Astrocyte (in vitro differentiated cells and primary cell): ENCODE results near the gene LMOD3. TPM values are rescaled to one million over a fixed set of nuclear protein-coding genes. Genes with fewer than 3 reads are reported as not detected.

Experiments
- DNase-seq: peaks from one replicate; pipeline ENCODE4 v3.0.0-alpha.2; 2010; ENCODE audit warnings: low read depth
- FAIRE-seq: peaks from 2 replicates; lab custom pipeline; 2011; peaks lifted over from hg19 to GRCh38; lab: Jason Lieb, UNC
- H2AFZ ChIP-seq: 2 replicates; pipeline ENCODE4 v1.6.0; 2012; ENCODE audit warnings: low read depth, low read length, inconsistent platforms
- H3K27ac ChIP-seq: 2 replicates; pipeline ENCODE4 v1.5.1; 2011; ENCODE audit warnings: low read depth, low read length, inconsistent platforms
- H3K27me3 ChIP-seq: 2 replicates; pipeline ENCODE4 v1.6.0; 2011; ENCODE audit warnings: low read length, inconsistent platforms; ENCODE audit not compliant: insufficient read depth
- H3K36me3 ChIP-seq: 2 replicates; pipeline ENCODE4 v1.5.1; 2011; ENCODE audit warnings: low read length, inconsistent platforms; ENCODE audit not compliant: insufficient read depth
- H3K4me1 ChIP-seq: 2 replicates; pipeline ENCODE4 v1.5.1; 2011; ENCODE audit warnings: low read length, inconsistent platforms; ENCODE audit not compliant: insufficient read depth
- H3K4me2 ChIP-seq: 2 replicates; pipeline ENCODE4 v1.6.0; 2012; ENCODE audit warnings: low read length, inconsistent platforms
- H3K4me3 ChIP-seq: 2 replicates; pipeline ENCODE4 v1.5.1; 2011; ENCODE audit warnings: low read depth, mild to moderate bottlenecking, low read length, inconsistent platforms; ENCODE audit not compliant: insufficient read depth
- H3K79me2 ChIP-seq: 2 replicates; pipeline ENCODE4 v1.6.0; 2012; ENCODE audit warnings: mild to moderate bottlenecking, low read length, inconsistent platforms; ENCODE audit not compliant: insufficient read depth
- H3K9ac ChIP-seq: 2 replicates; pipeline ENCODE4 v1.6.0; 2012; ENCODE audit warnings: mild to moderate bottlenecking, low read length, inconsistent platforms
- H3K9me3 ChIP-seq: 2 replicates; pipeline ENCODE4 v1.5.1; 2012; ENCODE audit warnings: low read depth, mild to moderate bottlenecking, low read length, inconsistent platforms; ENCODE audit not compliant: insufficient read depth
- H4K20me1 ChIP-seq: 2 replicates; pipeline ENCODE4 v1.6.0; 2012; ENCODE audit warnings: low read length, inconsistent platforms; ENCODE audit not compliant: insufficient read depth
- H3K27ac Mint-ChIP-seq: one replicate; pipeline ENCODE4 v1.8.0; 2021; ENCODE audit warnings: mild to moderate bottlenecking, mixed read lengths; ENCODE audit not compliant: unreplicated experiment
- H3K27me3 Mint-ChIP-seq: one replicate; pipeline ENCODE4 v1.8.0; 2021; ENCODE audit warnings: low read depth, mixed read lengths; ENCODE audit not compliant: unreplicated experiment
- H3K36me3 Mint-ChIP-seq: one replicate; pipeline ENCODE4 v1.8.0; 2021; ENCODE audit warnings: low read depth, mixed read lengths; ENCODE audit not compliant: unreplicated experiment
- H3K4me1 Mint-ChIP-seq: one replicate; pipeline ENCODE4 v1.8.0; 2021; ENCODE audit warnings: low read depth, mixed read lengths; ENCODE audit not compliant: unreplicated experiment
- H3K4me3 Mint-ChIP-seq: one replicate; pipeline ENCODE4 v1.8.0; 2021; ENCODE audit warnings: mild to moderate bottlenecking, moderate library complexity, mixed read lengths; ENCODE audit not compliant: unreplicated experiment
- H3K9me3 Mint-ChIP-seq: one replicate; pipeline ENCODE4 v1.8.0; 2021; ENCODE audit warnings: mild to moderate bottlenecking, mixed read lengths; ENCODE audit not compliant: unreplicated experiment
- EZH2 ChIP-seq: IDR thresholded peaks from 2 replicates; pipeline ENCODE4 v1.6.1; 2012; ENCODE audit warnings: mild to moderate bottlenecking, low read length, inconsistent platforms; ENCODE audit not compliant: insufficient read depth
- total RNA-seq: library from RNA; stranded (reverse); gene quantifications from 2 replicates; pipeline ENCODE4 v1.2.1, GENCODE V29; 2021
- TF ChIP-seq, protein P1 (sequence below): IDR thresholded peaks from 2 replicates; pipeline ENCODE4 v1.5.1; 2011; ENCODE audit warnings: low read depth, mild to moderate bottlenecking, inconsistent platforms, low read length, moderate library complexity; ENCODE audit not compliant: insufficient read depth

LMOD3 gene
- total RNA-seq, 1 donor from 2014 or later: 0.07 TPM

GRCh38 chr3:69161587-69162307 is 39.4 kb upstream of the LMOD3 start:
- H3K4me2 ChIP-seq: no peak overlapping the region
- no peaks in the 10 kb centered on the region for H3K27me3 Mint-ChIP-seq
- H3K4me1 Mint-ChIP-seq: no peaks in the 10 kb centered on the region
- DNase-seq (no peak), FAIRE-seq (peak; percentile 87)
- no peak overlapping the region for H3K27ac ChIP-seq
- H2AFZ ChIP-seq: no peak overlapping the region
- H3K27me3 ChIP-seq: no peaks in the 10 kb centered on the region
- H3K9ac ChIP-seq: no peak overlapping the region
- H4K20me1 ChIP-seq: no peaks in the 10 kb centered on the region
- H3K27ac Mint-ChIP-seq: no peak overlapping the region
- TF ChIP-seq, protein P1, sequence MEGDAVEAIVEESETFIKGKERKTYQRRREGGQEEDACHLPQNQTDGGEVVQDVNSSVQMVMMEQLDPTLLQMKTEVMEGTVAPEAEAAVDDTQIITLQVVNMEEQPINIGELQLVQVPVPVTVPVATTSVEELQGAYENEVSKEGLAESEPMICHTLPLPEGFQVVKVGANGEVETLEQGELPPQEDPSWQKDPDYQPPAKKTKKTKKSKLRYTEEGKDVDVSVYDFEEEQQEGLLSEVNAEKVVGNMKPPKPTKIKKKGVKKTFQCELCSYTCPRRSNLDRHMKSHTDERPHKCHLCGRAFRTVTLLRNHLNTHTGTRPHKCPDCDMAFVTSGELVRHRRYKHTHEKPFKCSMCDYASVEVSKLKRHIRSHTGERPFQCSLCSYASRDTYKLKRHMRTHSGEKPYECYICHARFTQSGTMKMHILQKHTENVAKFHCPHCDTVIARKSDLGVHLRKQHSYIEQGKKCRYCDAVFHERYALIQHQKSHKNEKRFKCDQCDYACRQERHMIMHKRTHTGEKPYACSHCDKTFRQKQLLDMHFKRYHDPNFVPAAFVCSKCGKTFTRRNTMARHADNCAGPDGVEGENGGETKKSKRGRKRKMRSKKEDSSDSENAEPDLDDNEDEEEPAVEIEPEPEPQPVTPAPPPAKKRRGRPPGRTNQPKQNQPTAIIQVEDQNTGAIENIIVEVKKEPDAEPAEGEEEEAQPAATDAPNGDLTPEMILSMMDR: peak; percentile 100
- TF ChIP-seq EZH2: no peak
- no peaks in the 10 kb centered on the region for H3K9me3 ChIP-seq
- H3K79me2 ChIP-seq: no peaks in the 10 kb centered on the region
- H3K9me3 Mint-ChIP-seq: no peaks in the 10 kb centered on the region
- no peaks in the 10 kb centered on the region for H3K4me1 ChIP-seq
- H3K36me3 Mint-ChIP-seq: no peaks in the 10 kb centered on the region
- no peak overlapping the region for H3K4me3 ChIP-seq
- H3K36me3 ChIP-seq: no peaks in the 10 kb centered on the region
- H3K4me3 Mint-ChIP-seq: no peak overlapping the region

GRCh38 chr3:69160525-69160924 is 38.1 kb upstream of the LMOD3 start:
- H3K4me1 Mint-ChIP-seq: no peaks in the 10 kb centered on the region
- Histone ChIP-seq H3K36me3 (no peaks in the 10 kb centered on the region), H3K4me1 (no peaks in the 10 kb centered on the region), H3K79me2 (no peaks in the 10 kb centered on the region), H3K27me3 (no peaks in the 10 kb centered on the region), H3K27ac (no peak overlapping the region), H3K4me3 (no peak overlapping the region), H2AFZ (no peak overlapping the region), H3K9ac (no peak overlapping the region), H3K9me3 (no peaks in the 10 kb centered on the region), H4K20me1 (no peaks in the 10 kb centered on the region), H3K4me2 (no peak overlapping the region)
- no peak for FAIRE-seq
- H3K4me3 Mint-ChIP-seq: no peak overlapping the region
- H3K36me3 Mint-ChIP-seq: no peaks in the 10 kb centered on the region
- no peaks in the 10 kb centered on the region for H3K27me3 Mint-ChIP-seq
- no peak for DNase-seq
- no peak overlapping the region for H3K27ac Mint-ChIP-seq
- no peaks in the 10 kb centered on the region for H3K9me3 Mint-ChIP-seq
- TF ChIP-seq, protein P1: no peak
- no peak for TF ChIP-seq EZH2

DNA sequence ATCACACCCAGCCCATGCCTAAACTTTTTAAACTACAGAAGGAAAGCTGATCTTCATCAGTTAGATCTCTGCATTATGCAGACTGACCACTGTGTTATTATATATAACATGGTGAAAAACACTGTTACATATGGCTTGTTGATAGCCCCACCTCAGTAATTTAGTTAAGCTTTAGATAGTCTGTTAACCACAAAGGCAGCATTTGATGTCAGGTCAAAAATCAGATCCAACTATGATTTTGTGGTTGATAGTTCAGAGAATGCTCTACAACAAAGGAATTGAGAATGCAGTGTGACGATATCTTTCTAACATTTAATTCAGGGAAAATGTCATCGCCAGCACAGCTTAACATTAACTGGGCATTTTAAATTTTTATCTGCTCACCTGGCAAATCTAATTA is 37.7 kb upstream of the LMOD3 start:
- no peak for DNase-seq
- H3K4me2 ChIP-seq: no peak overlapping the region
- no peaks in the 10 kb centered on the region for H4K20me1 ChIP-seq
- no peak overlapping the region for H2AFZ ChIP-seq
- no peaks in the 10 kb centered on the region for H3K27me3 ChIP-seq
- Mint-ChIP-seq H3K27me3 (no peaks in the 10 kb centered on the region), H3K4me1 (no peaks in the 10 kb centered on the region), H3K36me3 (no peaks in the 10 kb centered on the region), H3K9me3 (no peaks in the 10 kb centered on the region), H3K27ac (no peak overlapping the region), H3K4me3 (no peak overlapping the region)
- H3K4me1 ChIP-seq: no peaks in the 10 kb centered on the region
- no peaks in the 10 kb centered on the region for H3K36me3 ChIP-seq
- TF ChIP-seq EZH2: no peak
- TF ChIP-seq, protein P1: no peak
- H3K4me3 ChIP-seq: no peak overlapping the region
- H3K27ac ChIP-seq: no peak overlapping the region
- no peaks in the 10 kb centered on the region for H3K79me2 ChIP-seq
- no peak for FAIRE-seq
- no peak overlapping the region for H3K9ac ChIP-seq
- no peaks in the 10 kb centered on the region for H3K9me3 ChIP-seq
